IPS-20b (cell line): ENCODE data around the gene CXCR1.
"Not testable (repeated sequence)": the region's sequence is repeated elsewhere in the genome, so short reads cannot be mapped to it uniquely, and the experiment has no call there.

ENCODE experiments used
- H3K27ac ChIP-seq: one replicate; pipeline ENCODE4 v1.5.1; 2013; ENCODE audit warnings: low read length
- H3K27me3 ChIP-seq: 2 replicates; pipeline ENCODE4 v1.6.1; 2013; ENCODE audit warnings: mild to moderate bottlenecking, low read length, inconsistent platforms; ENCODE audit not compliant: insufficient read depth
- H3K36me3 ChIP-seq: 2 replicates; pipeline ENCODE4 v1.6.1; 2013; ENCODE audit warnings: low read depth, mild to moderate bottlenecking, inconsistent platforms, low read length, moderate library complexity; ENCODE audit not compliant: insufficient read depth
- H3K4me1 ChIP-seq: 2 replicates; pipeline ENCODE4 v1.6.1; 2013; ENCODE audit warnings: mild to moderate bottlenecking, control low read depth, inconsistent platforms, low read length, moderate library complexity; ENCODE audit not compliant: insufficient read depth
- H3K4me3 ChIP-seq: 2 replicates; pipeline ENCODE4 v1.5.1; 2013; ENCODE audit warnings: mild to moderate bottlenecking, low read length, inconsistent platforms
- H3K9ac ChIP-seq: 2 replicates; pipeline ENCODE4 v1.6.1; 2013; ENCODE audit warnings: low read depth, mild to moderate bottlenecking, inconsistent platforms, low read length, moderate library complexity
- H3K9me3 ChIP-seq: 2 replicates; pipeline ENCODE4 v1.6.1; 2013; ENCODE audit warnings: mild to moderate bottlenecking, low read depth, low read length, inconsistent platforms; ENCODE audit not compliant: insufficient read depth

Gene CXCR1

GRCh38 chr2:218128781-218129457 is 37.8 kb downstream of the CXCR1 start:
- Histone ChIP-seq H3K27me3 (no peaks in the 10 kb centered on the region), H3K4me3 (no peak overlapping the region), H3K27ac (no peak overlapping the region), H3K4me1 (peaks cover 15% of the 10 kb centered on the region), H3K9ac (no peak overlapping the region), H3K36me3 (no peaks in the 10 kb centered on the region), H3K9me3 (no peaks in the 10 kb centered on the region)

GRCh38 chr2:218127929-218128455 is 38.8 kb downstream of the CXCR1 start:
- no peak overlapping the region for H3K9ac ChIP-seq
- H3K9me3 ChIP-seq, result no peaks in the 10 kb centered on the region
- no peaks in the 10 kb centered on the region for H3K27me3 ChIP-seq
- no peaks in the 10 kb centered on the region for H3K36me3 ChIP-seq
- no peak overlapping the region for H3K4me3 ChIP-seq
- H3K27ac ChIP-seq, result no peak overlapping the region
- H3K4me1 ChIP-seq, result peaks cover 15% of the 10 kb centered on the region

- Histone ChIP-seq H3K27me3 (no peaks in the 10 kb centered on the region), H3K9ac (no peak within 1 kb of the TSS), H3K4me1 (peaks cover 15% of the 10 kb centered on the region), H3K36me3 (no peaks in the 10 kb centered on the region), H3K4me3 (no peak within 1 kb of the TSS), H3K9me3 (peaks cover 4% of the 10 kb centered on the region; the same call in 1 of the 2 replicates), H3K27ac (no peak within 1 kb of the TSS)
Observed at GRCh38 chr2:218125626-218126080, 41.1 kb downstream of the CXCR1 start, which contains the start of gene CXCR2. CXCR2 (plus strand) TSS chr2:218126028; CDS start chr2:218134802, 8,774 bp downstream.

GRCh38 chr2:218125095-218125494 is 41.7 kb downstream of the CXCR1 start:
- Histone ChIP-seq H3K4me3 (no peak overlapping the region), H3K4me1 (peaks cover 15% of the 10 kb centered on the region), H3K9ac (no peak overlapping the region), H3K27me3 (no peaks in the 10 kb centered on the region), H3K27ac (no peak overlapping the region), H3K9me3 (peaks cover 4% of the 10 kb centered on the region; the same call in 1 of the 2 replicates), H3K36me3 (no peaks in the 10 kb centered on the region)

- no peaks in the 10 kb centered on the region for H3K27me3 ChIP-seq
- H3K4me1 ChIP-seq, result peaks cover 15% of the 10 kb centered on the region
- H3K27ac ChIP-seq, result no peak overlapping the region
- H3K36me3 ChIP-seq, result no peaks in the 10 kb centered on the region
- H3K4me3 ChIP-seq, result no peak overlapping the region
- peaks cover 4% of the 10 kb centered on the region; the same call in 1 of the 2 replicates for H3K9me3 ChIP-seq
- H3K9ac ChIP-seq, result no peak overlapping the region
Observed at GRCh38 chr2:218123986-218124385, 42.8 kb downstream of the CXCR1 start.

- H3K36me3 ChIP-seq, H3K9ac ChIP-seq, H3K4me3 ChIP-seq, H3K27ac ChIP-seq, H3K27me3 ChIP-seq, H3K9me3 ChIP-seq: not testable (repeated sequence)
- H3K4me1 ChIP-seq, result peaks cover 15% of the 10 kb centered on the region
Observed at GRCh38 chr2:218122286-218122685, 44.5 kb downstream of the CXCR1 start.

- Histone ChIP-seq H3K9me3 (peaks cover 12% of the 10 kb centered on the region), H3K4me1 (peaks cover 13% of the 10 kb centered on the region)
- H3K36me3 ChIP-seq, H3K9ac ChIP-seq, H3K27me3 ChIP-seq, H3K4me3 ChIP-seq, H3K27ac ChIP-seq: not testable (repeated sequence)
Observed at GRCh38 chr2:218121789-218122188, 45.0 kb downstream of the CXCR1 start.
